HCT116 (cell line): ENCODE data around the gene SPTY2D1. TPM values are rescaled to one million over a fixed set of nuclear protein-coding genes. Genes with fewer than 3 reads are reported as not detected.

Source experiments
- ATAC-seq: fragments of 200-7000 bp; cut with Tn5 transposase; 2 replicates; pipeline ENCODE4 v1.9.1; 2020; ENCODE audit warnings: mild to moderate bottlenecking, moderate library complexity
- BruUV-seq: library from RNA; stranded (reverse); fragments of 400-500 nt; replicated peaks from 2 replicates; lab custom pipeline; 2021; lab: Mats Ljungman, UMichigan
- CTCF ChIA-PET: fragments of 300-600 bp; sonication (Branson Sonifier 250); formaldehyde crosslinking; loops from one replicate; lab custom pipeline; 2021; ENCODE audit warnings: antibody characterized with exemption; lab: Charles Lee
- POLR2A ChIA-PET: fragments of 300-600, 350-600 bp; sonication (Branson Sonifier 250); formaldehyde crosslinking; loops from one replicate; lab custom pipeline; 2021; ENCODE audit warnings: antibody characterized with exemption; lab: Charles Lee
- RAD21 ChIA-PET, 2 experiments: fragments of 300-600 bp; sonication (Branson Sonifier 250); formaldehyde crosslinking; loops; one replicate each; lab custom pipeline; 2023; ENCODE audit warnings: low total read pairs in 2 of 2; ENCODE audit not compliant: uncharacterized antibody in 2 of 2, unreplicated experiment in 2 of 2, low non-redundant PET in 1 of 2; lab: Charles Lee
- DNase-seq: peaks from one replicate; pipeline ENCODE4 v3.0.0-alpha.2; 2010; ENCODE audit warnings: low read depth, low spot score
- H2AFZ ChIP-seq: fragments of 200-600 bp; shearing (Covaris generic), sonication (generic); 2 replicates; pipeline ENCODE4 v1.6.1; 2017; ENCODE audit warnings: low read depth, mixed run types, mixed read lengths, antibody characterized with exemption, low read length; ENCODE audit not compliant: poor library complexity, severe bottlenecking
- H3K27ac ChIP-seq: 2 replicates; pipeline ENCODE4 v1.5.1; 2012; ENCODE audit warnings: low read depth, low read length
- H3K27me3 ChIP-seq: fragments of 200-600 bp; sonication (generic); 2 replicates; pipeline ENCODE4 v1.6.1; 2016; ENCODE audit warnings: mixed run types, low read length, mixed read lengths; ENCODE audit not compliant: insufficient read depth
- H3K36me3 ChIP-seq, 2 experiments: fragments of 200-500 bp in 1 of 2; fragments of 200-600 bp in 1 of 2; sonication (Bioruptor generic) in 1 of 2; sonication (generic) in 1 of 2; 2 replicates each; pipeline versions ENCODE4 v1.5.1 to v1.6.1; 2014 to 2016; ENCODE audit warnings: low read length in 2 of 2, inconsistent platforms in 1 of 2, mixed read lengths in 1 of 2, mixed run types in 1 of 2; ENCODE audit not compliant: insufficient read depth in 2 of 2, control insufficient read depth in 1 of 2
- H3K4me1 ChIP-seq, 2 experiments: fragments of 200-600 bp in 1 of 2; sonication (generic) in 1 of 2; 2 replicates each; pipeline versions ENCODE4 v1.5.1 to v1.6.1; 2012 to 2017; ENCODE audit warnings: low read length in 2 of 2, inconsistent platforms in 1 of 2, mild to moderate bottlenecking in 1 of 2, mixed read lengths in 1 of 2, mixed run types in 1 of 2, moderate library complexity in 1 of 2; ENCODE audit not compliant: insufficient read depth in 2 of 2, control insufficient read depth in 1 of 2
- H3K4me2 ChIP-seq: fragments of 200-600 bp; sonication (generic); 2 replicates; pipeline ENCODE4 v1.6.1; 2017; ENCODE audit warnings: mixed run types, low read length, mixed read lengths
- H3K4me3 ChIP-seq, 2 experiments: fragments of 200-600 bp in 1 of 2; sonication (generic) in 1 of 2; replicated peaks in 1 of 2; 2 replicates each; pipeline ENCODE4 v1.5.1; 2011 to 2016; ENCODE audit warnings: low read length in 2 of 2, control low read depth in 1 of 2, low read depth in 1 of 2, mild to moderate bottlenecking in 1 of 2, mixed read lengths in 1 of 2, mixed run types in 1 of 2
- H3K79me2 ChIP-seq: fragments of 200-600 bp; sonication (generic); 2 replicates; pipeline ENCODE4 v1.6.1; 2017; ENCODE audit warnings: mild to moderate bottlenecking, mixed run types, low read length, moderate library complexity, mixed read lengths; ENCODE audit not compliant: insufficient read depth
- H3K9ac ChIP-seq: fragments of 200-600 bp; sonication (generic); 2 replicates; pipeline ENCODE4 v1.6.1; 2016; ENCODE audit warnings: low read length, mixed read lengths
- H3K9me2 ChIP-seq: fragments of 200-600 bp; sonication (generic), shearing (Covaris generic); 2 replicates; pipeline ENCODE4 v1.6.1; 2017; ENCODE audit warnings: mixed run types, mild to moderate bottlenecking, moderate library complexity; ENCODE audit not compliant: insufficient read depth
- H3K9me3 ChIP-seq, 2 experiments: fragments of 200-500 bp in 1 of 2; fragments of 200-600 bp in 1 of 2; sonication (Bioruptor generic) in 1 of 2; sonication (generic) in 1 of 2; 2 replicates each; pipeline ENCODE4 v1.6.1; 2014 to 2017; ENCODE audit warnings: low read length in 2 of 2, mixed read lengths in 2 of 2, inconsistent platforms in 1 of 2, low read depth in 1 of 2, mild to moderate bottlenecking in 1 of 2, mixed run types in 1 of 2, moderate library complexity in 1 of 2; ENCODE audit not compliant: control insufficient read depth in 1 of 2, insufficient read depth in 1 of 2
- H4K20me1 ChIP-seq: fragments of 200-600 bp; sonication (generic), shearing (Covaris generic); 2 replicates; pipeline ENCODE4 v1.6.1; 2017; ENCODE audit warnings: mixed run types, mild to moderate bottlenecking, moderate library complexity; ENCODE audit not compliant: insufficient read depth
- CBX3 ChIP-seq: IDR thresholded peaks from 2 replicates; pipeline ENCODE4 v1.6.1; 2012; ENCODE audit warnings: low read depth
- CEBPB ChIP-seq: IDR thresholded peaks from 2 replicates; pipeline ENCODE4 v1.6.1; 2012; ENCODE audit warnings: low read depth
- EGR1 ChIP-seq: IDR thresholded peaks from 2 replicates; pipeline ENCODE4 v1.6.1; 2012; ENCODE audit warnings: low read depth
- ELF1 ChIP-seq: IDR thresholded peaks from 2 replicates; pipeline ENCODE4 v1.6.1; 2012; ENCODE audit warnings: low read depth, borderline replicate concordance
- EZH2phosphoT487 ChIP-seq: fragments of 200-600 bp; IDR thresholded peaks from 2 replicates; pipeline ENCODE4 v1.6.1; 2018; ENCODE audit warnings: antibody characterized with exemption, borderline replicate concordance
- POLR2AphosphoS5 ChIP-seq: IDR thresholded peaks from 2 replicates; pipeline ENCODE4 v1.6.1; 2011; ENCODE audit warnings: mild to moderate bottlenecking, low read depth, low read length, moderate library complexity
- RAD21 ChIP-seq: IDR thresholded peaks from 2 replicates; pipeline ENCODE4 v1.6.1; 2012; ENCODE audit warnings: low read depth, mild to moderate bottlenecking
- SP1 ChIP-seq: IDR thresholded peaks from 2 replicates; pipeline ENCODE4 v1.6.1; 2012; ENCODE audit warnings: low read depth
- ZBTB33 ChIP-seq: IDR thresholded peaks from 2 replicates; pipeline ENCODE4 v1.6.1; 2011; ENCODE audit warnings: mild to moderate bottlenecking, low read length, moderate library complexity; ENCODE audit not compliant: insufficient replicate concordance; ENCODE audit errors: extremely low read depth
- ZFX ChIP-seq: fragments of 450-650 bp; IDR thresholded peaks from 2 replicates; pipeline ENCODE4 v1.6.1; 2017
- intact Hi-C: fragments of 100-400 bp; cut with micrococcal nuclease; formaldehyde crosslinking; loops from 2 replicates; pipeline ENCODE4 v1.10.0; 2022
- total RNA-seq: library from RNA; stranded (reverse); gene quantifications from one replicate; pipeline ENCODE4 v1.2.1, GENCODE V29; 2021; ENCODE audit not compliant: unreplicated experiment
- TF ChIP-seq, protein P1 (sequence below), 3 experiments: fragments of 200-600 bp in 1 of 3; sonication (generic) in 1 of 3; IDR thresholded peaks in 2 of 3; conservative IDR thresholded peaks in 1 of 3; 2 replicates each; pipeline ENCODE4 v1.5.1; 2012 to 2017; ENCODE audit warnings: low read depth in 2 of 3, low read length in 2 of 3, antibody characterized with exemption in 1 of 3, borderline replicate concordance in 1 of 3, control low read depth in 1 of 3, mild to moderate bottlenecking in 1 of 3, mixed read lengths in 1 of 3, mixed run types in 1 of 3, moderate library complexity in 1 of 3; ENCODE audit not compliant: insufficient read depth in 1 of 3

The SPTY2D1 gene
- total RNA-seq, 1 experiment from 2014 or later: 19.7 TPM

- ChIA-PET RAD21 (interaction anchor here in 1 of 2 experiments (1.2 kb wide), 1 partner anchor 111 kb away, joined by 7 read pairs; no protein-coding TSS in a partner anchor), CTCF (interaction anchor here (1.2 to 2.4 kb wide), 4 partner anchors 15 to 536 kb away, joined by 5 to 9 read pairs (median 7); no protein-coding TSS in a partner anchor), POLR2A (no interaction called here)
- no peak overlapping the region for H3K4me3 ChIP-seq
- H3K4me1 ChIP-seq: no peaks in the 10 kb centered on the region; a peak in 1 of 4 replicates
- no peaks in the 10 kb centered on the region for H3K79me2 ChIP-seq
- no peaks in the 10 kb centered on the region for H3K27me3 ChIP-seq
- H3K4me2 ChIP-seq: peak overlapping the region; percentile 51
- no peak overlapping the region for H3K9ac ChIP-seq
- DNase-seq (peak; percentile 69), ATAC-seq (peak; percentile 97)
- no peaks in the 10 kb centered on the region for H3K9me2 ChIP-seq
- intact Hi-C loops: loop anchor here (1.0 to 5.0 kb wide), 2 partner anchors 111 to 714 kb away; no protein-coding TSS in a partner anchor
- TF ChIP-seq, protein P1, sequence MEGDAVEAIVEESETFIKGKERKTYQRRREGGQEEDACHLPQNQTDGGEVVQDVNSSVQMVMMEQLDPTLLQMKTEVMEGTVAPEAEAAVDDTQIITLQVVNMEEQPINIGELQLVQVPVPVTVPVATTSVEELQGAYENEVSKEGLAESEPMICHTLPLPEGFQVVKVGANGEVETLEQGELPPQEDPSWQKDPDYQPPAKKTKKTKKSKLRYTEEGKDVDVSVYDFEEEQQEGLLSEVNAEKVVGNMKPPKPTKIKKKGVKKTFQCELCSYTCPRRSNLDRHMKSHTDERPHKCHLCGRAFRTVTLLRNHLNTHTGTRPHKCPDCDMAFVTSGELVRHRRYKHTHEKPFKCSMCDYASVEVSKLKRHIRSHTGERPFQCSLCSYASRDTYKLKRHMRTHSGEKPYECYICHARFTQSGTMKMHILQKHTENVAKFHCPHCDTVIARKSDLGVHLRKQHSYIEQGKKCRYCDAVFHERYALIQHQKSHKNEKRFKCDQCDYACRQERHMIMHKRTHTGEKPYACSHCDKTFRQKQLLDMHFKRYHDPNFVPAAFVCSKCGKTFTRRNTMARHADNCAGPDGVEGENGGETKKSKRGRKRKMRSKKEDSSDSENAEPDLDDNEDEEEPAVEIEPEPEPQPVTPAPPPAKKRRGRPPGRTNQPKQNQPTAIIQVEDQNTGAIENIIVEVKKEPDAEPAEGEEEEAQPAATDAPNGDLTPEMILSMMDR (IDR thresholded peaks at IDR 0.05 in 2 of 3, conservative IDR thresholded peaks at IDR 0.05 in 1 of 3; ENCODE audit: borderline replicate concordance in 1 of 3, insufficient read depth in 1 of 3, low read depth in 2 of 3, low read length in 2 of 3): peak; percentile 69 to 86 (median 79)
- TF ChIP-seq ZFX (no peak), RAD21 (peak; percentile 80), ELF1 (peak; percentile 60), SP1 (no peak), CBX3 (peak; percentile 78; the same call in 1 of the 2 replicates)
- peak overlapping the region; percentile 92 for H2AFZ ChIP-seq
- no peak overlapping the region for H3K27ac ChIP-seq
- H4K20me1 ChIP-seq: no peaks in the 10 kb centered on the region
- no TSS peak for BruUV-seq
- no peaks in the 10 kb centered on the region for H3K36me3 ChIP-seq
- H3K9me3 ChIP-seq: no peaks in the 10 kb centered on the region
These were observed 16.9 kb upstream of the SPTY2D1 start for GRCh38 chr11:18650859-18651557.

GRCh38 chr11:18650353-18650752 lies 16.2 kb upstream of the SPTY2D1 start:
- ChIA-PET CTCF (interaction anchor here (2.4 kb wide), 1 partner anchor 535 kb away, joined by 9 read pairs; no protein-coding TSS in a partner anchor), RAD21 (no interaction called here), POLR2A (no interaction called here)
- ATAC-seq (no peak), DNase-seq (no peak)
- intact Hi-C loops: loop anchor here (5.0 kb wide), 1 partner anchor 713 kb away; no protein-coding TSS in a partner anchor
- BruUV-seq: no TSS peak
- no peaks in the 10 kb centered on the region for H3K27me3 ChIP-seq
- no peaks in the 10 kb centered on the region; a peak in 1 of 4 replicates for H3K4me1 ChIP-seq
- no peaks in the 10 kb centered on the region for H3K9me3 ChIP-seq
- no peak overlapping the region for H3K4me3 ChIP-seq
- H4K20me1 ChIP-seq: no peaks in the 10 kb centered on the region
- no peak overlapping the region for H2AFZ ChIP-seq
- no peak overlapping the region for H3K27ac ChIP-seq
- no peaks in the 10 kb centered on the region for H3K36me3 ChIP-seq
- H3K9me2 ChIP-seq: no peaks in the 10 kb centered on the region
- no peaks in the 10 kb centered on the region for H3K79me2 ChIP-seq
- H3K9ac ChIP-seq: no peak overlapping the region
- no peak overlapping the region for H3K4me2 ChIP-seq
- TF ChIP-seq, protein P1 (IDR thresholded peaks at IDR 0.05 in 2 of 3, conservative IDR thresholded peaks at IDR 0.05 in 1 of 3; ENCODE audit: borderline replicate concordance in 1 of 3, insufficient read depth in 1 of 3, low read depth in 2 of 3, low read length in 2 of 3): no peak
- TF ChIP-seq POLR2AphosphoS5 (no peak), EGR1 (no peak), CEBPB (no peak), CBX3 (no peak), ZFX (no peak), ZBTB33 (no peak), EZH2phosphoT487 (no peak), SP1 (no peak)
